GM19452 (cell line): Measurements from ENCODE around the gene SCP2.

Experiments used
- ATAC-seq: cut with Tn5 transposase; IDR thresholded peaks from one replicate; pipeline ENCODE4 v1.9.1; 2021; ENCODE audit not compliant: unreplicated experiment

SCP2 gene

GRCh38 chr1:53066488-53066887 is 139.4 kb downstream of the SCP2 start:
- ATAC-seq, result no peak

GRCh38 chr1:53066891-53067738 is 140.0 kb downstream of the SCP2 start:
- no peak for ATAC-seq

GRCh38 chr1:53067886-53068285 is 140.8 kb downstream of the SCP2 start:
- ATAC-seq, result no peak

GRCh38 chr1:53068314-53069099 is 141.4 kb downstream of the SCP2 start:
- no peak for ATAC-seq

GRCh38 chr1:53069265-53069662 is 142.2 kb downstream of the SCP2 start:
- no peak for ATAC-seq

- no peak for ATAC-seq
Observed at GRCh38 chr1:53069663-53070327, 142.7 kb downstream of the SCP2 start.

- ATAC-seq, result no peak
Observed at GRCh38 chr1:53070621-53071020, 143.5 kb downstream of the SCP2 start.

GRCh38 chr1:53071167-53071865 is 144.2 kb downstream of the SCP2 start:
- ATAC-seq, result no peak

- ATAC-seq, result no peak
Observed at GRCh38 chr1:53071915-53072314, 144.8 kb downstream of the SCP2 start.

- no peak for ATAC-seq
Observed at GRCh38 chr1:53073287-53073686, 146.2 kb downstream of the SCP2 start.

GRCh38 chr1:53073868-53074311 is 146.8 kb downstream of the SCP2 start:
- no peak for ATAC-seq

GRCh38 chr1:53074313-53075154 is 147.5 kb downstream of the SCP2 start:
- no peak for ATAC-seq

- no peak for ATAC-seq
Observed at GRCh38 chr1:53075206-53075605, 148.1 kb downstream of the SCP2 start.

- no peak for ATAC-seq
Observed at GRCh38 chr1:53075761-53076163, 148.7 kb downstream of the SCP2 start.

GRCh38 chr1:53076165-53076564 is 149.1 kb downstream of the SCP2 start:
- no peak for ATAC-seq

- ATAC-seq, result no peak
Observed at GRCh38 chr1:53076721-53077598, 149.9 kb downstream of the SCP2 start.

- no peak for ATAC-seq
Observed at GRCh38 chr1:53077599-53077965, 150.5 kb downstream of the SCP2 start.

GRCh38 chr1:53078333-53079101 is 151.4 kb downstream of the SCP2 start:
- ATAC-seq, result no peak
